H9 (cell line): Measurements from ENCODE around the gene SAMHD1. TPM values are rescaled to one million over a fixed set of nuclear protein-coding genes. Genes with fewer than 3 reads are reported as not detected.

Source experiments
- DNase-seq: peaks from one replicate; pipeline ENCODE4 v3.0.0-alpha.2; 2017
- H2AFZ ChIP-seq: one replicate; pipeline ENCODE4 v1.6.1; 2013; ENCODE audit warnings: mild to moderate bottlenecking, low read length, control low read depth, moderate library complexity
- H2AK5ac ChIP-seq: 2 replicates; pipeline ENCODE4 v1.6.1; 2013; ENCODE audit warnings: low read length, control low read depth, mixed read lengths; ENCODE audit not compliant: insufficient read length
- H2BK120ac ChIP-seq: one replicate; pipeline ENCODE4 v1.6.1; 2013; ENCODE audit warnings: low read depth, mild to moderate bottlenecking, low read length, control low read depth, inconsistent platforms; ENCODE audit not compliant: poor library complexity, severe bottlenecking
- H2BK12ac ChIP-seq: 2 replicates; pipeline ENCODE4 v1.6.1; 2013; ENCODE audit warnings: low read length, control low read depth, mixed read lengths, low read depth; ENCODE audit not compliant: insufficient read length
- H2BK15ac ChIP-seq: 2 replicates; pipeline ENCODE4 v1.6.1; 2013; ENCODE audit warnings: low read depth, low read length, control low read depth
- H2BK20ac ChIP-seq: one replicate; pipeline ENCODE4 v1.6.1; 2013; ENCODE audit warnings: low read depth, mild to moderate bottlenecking, low read length, control low read depth, inconsistent platforms; ENCODE audit not compliant: poor library complexity, severe bottlenecking
- H2BK5ac ChIP-seq: 2 replicates; pipeline ENCODE4 v1.6.1; 2013; ENCODE audit warnings: low read length, control low read depth, mixed read lengths; ENCODE audit not compliant: insufficient read length
- H3K14ac ChIP-seq: 2 replicates; pipeline ENCODE4 v1.6.1; 2013; ENCODE audit warnings: low read length, control low read depth; ENCODE audit not compliant: insufficient read depth
- H3K18ac ChIP-seq: 2 replicates; pipeline ENCODE4 v1.6.1; 2013; ENCODE audit warnings: low read depth, mild to moderate bottlenecking, mixed read lengths, low read length, control low read depth; ENCODE audit not compliant: insufficient read length
- H3K23ac ChIP-seq: 2 replicates; pipeline ENCODE4 v1.6.1; 2013; ENCODE audit warnings: low read length, control low read depth, mixed read lengths, low read depth; ENCODE audit not compliant: insufficient read length
- H3K23me2 ChIP-seq: 2 replicates; pipeline ENCODE4 v1.6.1; 2013; ENCODE audit warnings: low read depth, mild to moderate bottlenecking, mixed read lengths, low read length, control low read depth; ENCODE audit not compliant: insufficient read length, poor library complexity, severe bottlenecking
- H3K27ac ChIP-seq: 2 replicates; pipeline ENCODE4 v1.5.1; 2013; ENCODE audit warnings: low read length, control low read depth, mixed read lengths, low read depth; ENCODE audit not compliant: insufficient read length
- H3K27me3 ChIP-seq: 2 replicates; pipeline ENCODE4 v1.6.1; 2013; ENCODE audit warnings: low read length, control low read depth, inconsistent platforms; ENCODE audit not compliant: insufficient read depth
- H3K4ac ChIP-seq: 2 replicates; pipeline ENCODE4 v1.6.1; 2013; ENCODE audit warnings: low read depth, mild to moderate bottlenecking, control low read depth, inconsistent platforms, low read length, moderate library complexity
- H3K4me1 ChIP-seq: 2 replicates; pipeline ENCODE4 v1.6.1; 2013; ENCODE audit warnings: low read length, control low read depth, inconsistent platforms; ENCODE audit not compliant: insufficient read depth
- H3K4me2 ChIP-seq: 2 replicates; pipeline ENCODE4 v1.6.1; 2013; ENCODE audit warnings: low read length, control low read depth, mixed read lengths; ENCODE audit not compliant: insufficient read length, insufficient read depth
- H3K56ac ChIP-seq: 2 replicates; pipeline ENCODE4 v1.6.1; 2013; ENCODE audit warnings: low read depth, mild to moderate bottlenecking, mixed read lengths, low read length, control low read depth; ENCODE audit not compliant: insufficient read length
- H3K79me1 ChIP-seq: 2 replicates; pipeline ENCODE4 v1.6.1; 2013; ENCODE audit warnings: low read depth, mild to moderate bottlenecking, moderate library complexity, low read length, control low read depth, inconsistent platforms; ENCODE audit not compliant: insufficient read depth, poor library complexity, severe bottlenecking
- H3K79me2 ChIP-seq: 2 replicates; pipeline ENCODE4 v1.6.1; 2013; ENCODE audit warnings: low read length, control low read depth, inconsistent platforms; ENCODE audit not compliant: insufficient read depth
- H3K9ac ChIP-seq: 2 replicates; pipeline ENCODE4 v1.6.1; 2013; ENCODE audit warnings: low read length, control low read depth, mixed read lengths; ENCODE audit not compliant: insufficient read length; ENCODE audit errors: extremely low read depth
- H3K9me3 ChIP-seq: one replicate; pipeline ENCODE4 v1.6.1; 2013; ENCODE audit warnings: low read depth, low read length, inconsistent platforms; ENCODE audit not compliant: control insufficient read depth
- H3T11ph ChIP-seq: one replicate; pipeline ENCODE4 v1.6.1; 2013; ENCODE audit warnings: mild to moderate bottlenecking, low read length, control low read depth, inconsistent platforms
- H4K20me1 ChIP-seq: one replicate; pipeline ENCODE4 v1.6.1; 2013; ENCODE audit not compliant: control insufficient read depth, insufficient read length, insufficient read depth
- H4K5ac ChIP-seq: 2 replicates; pipeline ENCODE4 v1.6.1; 2013; ENCODE audit warnings: low read depth, mild to moderate bottlenecking, mixed read lengths, low read length, control low read depth; ENCODE audit not compliant: insufficient read length
- H4K8ac ChIP-seq: replicated peaks from 2 replicates; pipeline ENCODE4 v1.6.1; 2013; ENCODE audit warnings: low read length, control low read depth, mixed read lengths, low read depth; ENCODE audit not compliant: insufficient read length
- H4K91ac ChIP-seq: 2 replicates; pipeline ENCODE4 v1.6.1; 2013; ENCODE audit warnings: low read depth, mild to moderate bottlenecking, moderate library complexity, mixed read lengths, low read length, control low read depth; ENCODE audit not compliant: insufficient read length
- H3K27ac Mint-ChIP-seq, 3 experiments: 2 replicates in 2 of 3; 3 replicates in 1 of 3; pipeline ENCODE4 v1.8.0; 2020 to 2021; ENCODE audit warnings: mixed read lengths in 3 of 3, mild to moderate bottlenecking in 1 of 3, moderate library complexity in 1 of 3
- H3K27me3 Mint-ChIP-seq: 2 replicates; pipeline ENCODE4 v1.8.0; 2021; ENCODE audit warnings: low read depth, mild to moderate bottlenecking, moderate library complexity, mixed read lengths
- H3K36me3 Mint-ChIP-seq, 3 experiments: 2 replicates in 2 of 3; 3 replicates in 1 of 3; pipeline ENCODE4 v1.8.0; 2020 to 2021; ENCODE audit warnings: low read depth in 3 of 3, mixed read lengths in 3 of 3; ENCODE audit not compliant: insufficient read depth in 1 of 3
- H3K4me1 Mint-ChIP-seq, 2 experiments: 2 replicates each; pipeline ENCODE4 v1.8.0; 2020; ENCODE audit warnings: mixed read lengths in 2 of 2
- H3K4me3 Mint-ChIP-seq, 2 experiments: 2 replicates in 1 of 2; 3 replicates in 1 of 2; pipeline ENCODE4 v1.8.0; 2020 to 2021; ENCODE audit warnings: mild to moderate bottlenecking in 2 of 2, mixed read lengths in 2 of 2, moderate library complexity in 1 of 2
- H3K9me3 Mint-ChIP-seq, 2 experiments: 2 replicates in 1 of 2; 3 replicates in 1 of 2; pipeline ENCODE4 v1.8.0; 2020; ENCODE audit warnings: mild to moderate bottlenecking in 2 of 2, mixed read lengths in 2 of 2, moderate library complexity in 1 of 2
- CTCF ChIP-seq: fragments of 200-600 bp; sonication (generic); conservative IDR thresholded peaks from 3 replicates; pipeline ENCODE4 v1.8.0; 2021; ENCODE audit warnings: antibody characterized with exemption, mild to moderate bottlenecking
- WGBS: extraction: QIAGEN DNeasy Blood & Tissue Kit; methylation state at CpG from one replicate; pipeline ENCODE4 v1.1.7; 2013; ENCODE audit warnings: missing lambda C conversion rate, low lambda C conversion rate, mixed read lengths; ENCODE audit not compliant: insufficient read length; ENCODE audit errors: extremely low coverage; 5-methylcytosine and 5-hydroxymethylcytosine counted together
- total RNA-seq: library from RNA; stranded (reverse); gene quantifications from 2 replicates; pipeline ENCODE4 v1.2.1, GENCODE V29; 2021

Gene SAMHD1
- total RNA-seq, 1 experiment from 2014 or later, result 53.1 TPM

GRCh38 chr20:36881888-36882287 lies 69.6 kb downstream of the SAMHD1 start:
- Mint-ChIP-seq H3K4me1 (peaks cover 3 to 9% of the 10 kb centered on the region in 2 experiments), H3K36me3 (no peaks in the 10 kb centered on the region; a peak in 1 of 7 replicates), H3K9me3 (no peaks in the 10 kb centered on the region), H3K4me3 (no peak overlapping the region), H3K27ac (no peak overlapping the region; a peak in 1 of 7 replicates), H3K27me3 (peaks cover 7% of the 10 kb centered on the region; the same call in 1 of the 2 replicates)
- no peak for TF ChIP-seq CTCF
- Histone ChIP-seq H3K4ac (no peak overlapping the region), H3K4me2 (no peak overlapping the region), H3T11ph (no peak overlapping the region), H2BK15ac (no peak overlapping the region), H2BK120ac (no peak overlapping the region), H2AFZ (no peak overlapping the region), H3K27me3 (no peaks in the 10 kb centered on the region), H4K20me1 (no peaks in the 10 kb centered on the region), H2BK5ac (no peak overlapping the region), H3K9ac (no peak overlapping the region), H3K27ac (no peak overlapping the region), H3K4me1 (no peaks in the 10 kb centered on the region; the same call in none of the 2 replicates), H2BK12ac (no peak overlapping the region), H4K8ac (no peak overlapping the region), H3K14ac (no peak overlapping the region), H3K9me3 (no peaks in the 10 kb centered on the region), H3K23ac (no peak overlapping the region), H2BK20ac (no peak overlapping the region), H3K79me1 (no peaks in the 10 kb centered on the region), H3K56ac (no peak overlapping the region), H4K91ac (no peak overlapping the region), H3K18ac (no peak overlapping the region), H3K79me2 (no peaks in the 10 kb centered on the region), H4K5ac (no peak overlapping the region), H2AK5ac (no peak overlapping the region), H3K23me2 (no peaks in the 10 kb centered on the region)
- WGBS, result no CpG with 5 or more reads among the region's 4 CpGs
- DNase-seq, result no peak
